Measurements from ENCODE around the gene B4GALNT2.

GRCh38 chr17:49156256-49156655 is 23.7 kb downstream of the B4GALNT2 start:
- no peak for TF ChIP-seq TAF1 (IDR thresholded peaks at IDR 0.05; ENCODE audit: borderline replicate concordance, low read depth, low read length)
- no peak for TF ChIP-seq POLR2AphosphoS5 (IDR thresholded peaks at IDR 0.05; ENCODE audit: low read depth, low read length)
- no peak for TF ChIP-seq POLR2A (IDR thresholded peaks at IDR 0.05; ENCODE audit: low read depth, low read length)
